Breast epithelium (tissue), 3 donors: Measurements from ENCODE around the gene FASN.

ENCODE experiments used
- POLR2AphosphoS5 ChIP-seq, 3 donors: sonication (generic); formaldehyde crosslinking; IDR thresholded peaks; one replicate each; pipeline ENCODE4 v1.6.1; 2017; ENCODE audit warnings: antibody characterized with exemption in 3 of 3
- TF ChIP-seq, protein P1 (sequence below), 3 donors: fragments of 450-650 bp; IDR thresholded peaks; one replicate each; pipeline ENCODE4 v1.5.1; 2016 to 2017; ENCODE audit warnings: antibody characterized with exemption in 3 of 3, mild to moderate bottlenecking in 3 of 3, moderate library complexity in 3 of 3

DNA sequence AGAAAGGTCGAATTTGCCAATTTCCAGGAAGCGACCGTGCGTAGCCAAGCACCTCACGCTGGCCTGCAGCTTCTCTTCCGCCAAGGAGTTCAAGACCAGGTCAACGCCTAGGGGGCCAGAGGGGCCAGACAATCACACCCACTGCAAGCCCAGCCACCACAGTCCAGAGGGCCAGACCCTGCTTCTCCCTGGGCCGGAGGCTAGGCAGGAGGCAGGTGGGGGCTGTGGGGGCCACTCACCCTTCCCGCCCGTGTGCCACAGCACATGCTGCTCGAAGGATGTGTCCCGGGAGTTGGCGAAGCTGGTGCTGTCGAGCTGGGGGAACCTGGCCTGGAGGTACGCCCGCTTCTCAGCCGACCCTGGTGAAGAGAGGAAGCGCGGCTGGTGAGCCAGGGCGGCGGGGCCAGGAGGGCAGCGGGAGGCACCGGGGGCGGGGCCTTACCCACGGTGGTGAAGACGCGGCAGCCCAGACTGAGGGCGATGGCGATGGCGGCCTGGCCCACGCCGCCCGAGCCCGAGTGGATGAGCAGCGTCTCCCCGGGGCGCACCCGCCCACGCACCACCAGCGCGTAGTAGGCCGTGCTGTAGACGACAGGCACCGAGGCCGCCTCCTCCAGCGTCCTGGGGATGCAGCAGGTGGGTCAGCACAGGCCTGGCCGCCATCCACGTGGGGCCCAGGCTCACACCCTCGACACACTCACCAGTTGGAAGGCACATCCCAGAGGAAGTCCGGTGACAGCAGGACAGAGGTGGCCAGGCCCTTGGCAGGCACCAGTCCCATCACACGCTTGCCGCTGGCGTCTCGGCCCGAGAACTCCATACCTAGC, 14.3 kb downstream of the FASN start:
- TF ChIP-seq, protein P1, sequence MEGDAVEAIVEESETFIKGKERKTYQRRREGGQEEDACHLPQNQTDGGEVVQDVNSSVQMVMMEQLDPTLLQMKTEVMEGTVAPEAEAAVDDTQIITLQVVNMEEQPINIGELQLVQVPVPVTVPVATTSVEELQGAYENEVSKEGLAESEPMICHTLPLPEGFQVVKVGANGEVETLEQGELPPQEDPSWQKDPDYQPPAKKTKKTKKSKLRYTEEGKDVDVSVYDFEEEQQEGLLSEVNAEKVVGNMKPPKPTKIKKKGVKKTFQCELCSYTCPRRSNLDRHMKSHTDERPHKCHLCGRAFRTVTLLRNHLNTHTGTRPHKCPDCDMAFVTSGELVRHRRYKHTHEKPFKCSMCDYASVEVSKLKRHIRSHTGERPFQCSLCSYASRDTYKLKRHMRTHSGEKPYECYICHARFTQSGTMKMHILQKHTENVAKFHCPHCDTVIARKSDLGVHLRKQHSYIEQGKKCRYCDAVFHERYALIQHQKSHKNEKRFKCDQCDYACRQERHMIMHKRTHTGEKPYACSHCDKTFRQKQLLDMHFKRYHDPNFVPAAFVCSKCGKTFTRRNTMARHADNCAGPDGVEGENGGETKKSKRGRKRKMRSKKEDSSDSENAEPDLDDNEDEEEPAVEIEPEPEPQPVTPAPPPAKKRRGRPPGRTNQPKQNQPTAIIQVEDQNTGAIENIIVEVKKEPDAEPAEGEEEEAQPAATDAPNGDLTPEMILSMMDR (IDR thresholded peaks at IDR 0.05): no peak
- no peak for TF ChIP-seq POLR2AphosphoS5 (IDR thresholded peaks at IDR 0.05)
